Mesothelial cell of epicardium (in vitro differentiated cells): ENCODE data around the gene NFIB. TPM values are rescaled to one million over a fixed set of nuclear protein-coding genes. Genes with fewer than 3 reads are reported as not detected.

Experiments
- DNase-seq, 2 experiments: peaks; one replicate each; pipeline ENCODE4 v3.0.0; 2021; ENCODE audit warnings: low spot score in 2 of 2; ENCODE audit not compliant: unreplicated experiment in 2 of 2
- H3K27ac Mint-ChIP-seq: 2 replicates; pipeline ENCODE4 v1.8.0; 2021; ENCODE audit warnings: mixed read lengths
- H3K27me3 Mint-ChIP-seq: 2 replicates; pipeline ENCODE4 v1.8.0; 2021; ENCODE audit warnings: low read depth, mixed read lengths
- H3K36me3 Mint-ChIP-seq: 2 replicates; pipeline ENCODE4 v1.8.0; 2021; ENCODE audit warnings: mixed read lengths
- H3K4me1 Mint-ChIP-seq: 2 replicates; pipeline ENCODE4 v1.8.0; 2021; ENCODE audit warnings: mixed read lengths
- H3K4me3 Mint-ChIP-seq: 2 replicates; pipeline ENCODE4 v1.8.0; 2021; ENCODE audit warnings: mild to moderate bottlenecking, moderate library complexity, mixed read lengths
- H3K9me3 Mint-ChIP-seq: 2 replicates; pipeline ENCODE4 v1.8.0; 2021; ENCODE audit warnings: mixed read lengths
- total RNA-seq: library from RNA; stranded (reverse); gene quantifications from 3 replicates; pipeline ENCODE4 v1.2.1, GENCODE V29; 2021
- TF ChIP-seq, protein P1 (sequence below): fragments of 200-600 bp; sonication (generic); IDR thresholded peaks from one replicate; pipeline ENCODE4 v1.5.0; 2021; ENCODE audit warnings: antibody characterized with exemption; ENCODE audit not compliant: unreplicated experiment

The NFIB gene
- total RNA-seq, 1 donor from 2014 or later: 230 TPM

DNA sequence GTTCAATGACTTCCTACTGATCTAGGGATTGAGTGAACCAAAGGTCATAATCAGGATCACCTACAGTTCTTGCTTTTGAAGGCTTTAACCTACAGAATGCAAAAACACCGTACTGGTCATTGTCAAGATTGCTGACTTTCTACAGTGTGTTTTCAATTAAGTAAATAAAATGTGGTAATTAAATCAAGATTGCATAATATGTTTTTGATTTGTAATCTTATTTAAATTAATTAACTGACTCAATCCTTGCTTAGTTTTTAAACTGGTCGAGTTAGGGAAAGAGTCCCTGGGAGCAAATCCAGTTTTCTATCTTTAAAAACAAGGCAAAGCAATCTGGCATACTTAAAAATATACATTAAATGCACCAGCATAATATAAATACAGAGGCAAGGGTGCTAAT, 125.9 kb downstream of the NFIB start:
- TF ChIP-seq, protein P1, sequence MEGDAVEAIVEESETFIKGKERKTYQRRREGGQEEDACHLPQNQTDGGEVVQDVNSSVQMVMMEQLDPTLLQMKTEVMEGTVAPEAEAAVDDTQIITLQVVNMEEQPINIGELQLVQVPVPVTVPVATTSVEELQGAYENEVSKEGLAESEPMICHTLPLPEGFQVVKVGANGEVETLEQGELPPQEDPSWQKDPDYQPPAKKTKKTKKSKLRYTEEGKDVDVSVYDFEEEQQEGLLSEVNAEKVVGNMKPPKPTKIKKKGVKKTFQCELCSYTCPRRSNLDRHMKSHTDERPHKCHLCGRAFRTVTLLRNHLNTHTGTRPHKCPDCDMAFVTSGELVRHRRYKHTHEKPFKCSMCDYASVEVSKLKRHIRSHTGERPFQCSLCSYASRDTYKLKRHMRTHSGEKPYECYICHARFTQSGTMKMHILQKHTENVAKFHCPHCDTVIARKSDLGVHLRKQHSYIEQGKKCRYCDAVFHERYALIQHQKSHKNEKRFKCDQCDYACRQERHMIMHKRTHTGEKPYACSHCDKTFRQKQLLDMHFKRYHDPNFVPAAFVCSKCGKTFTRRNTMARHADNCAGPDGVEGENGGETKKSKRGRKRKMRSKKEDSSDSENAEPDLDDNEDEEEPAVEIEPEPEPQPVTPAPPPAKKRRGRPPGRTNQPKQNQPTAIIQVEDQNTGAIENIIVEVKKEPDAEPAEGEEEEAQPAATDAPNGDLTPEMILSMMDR: no peak
- Mint-ChIP-seq H3K9me3 (peaks cover 3% of the 10 kb centered on the region), H3K4me3 (no peak overlapping the region), H3K27ac (peak overlapping the region; percentile 9), H3K4me1 (peaks cover 60% of the 10 kb centered on the region), H3K36me3 (peaks cover 7% of the 10 kb centered on the region), H3K27me3 (no peaks in the 10 kb centered on the region)
- no peak for DNase-seq

DNA sequence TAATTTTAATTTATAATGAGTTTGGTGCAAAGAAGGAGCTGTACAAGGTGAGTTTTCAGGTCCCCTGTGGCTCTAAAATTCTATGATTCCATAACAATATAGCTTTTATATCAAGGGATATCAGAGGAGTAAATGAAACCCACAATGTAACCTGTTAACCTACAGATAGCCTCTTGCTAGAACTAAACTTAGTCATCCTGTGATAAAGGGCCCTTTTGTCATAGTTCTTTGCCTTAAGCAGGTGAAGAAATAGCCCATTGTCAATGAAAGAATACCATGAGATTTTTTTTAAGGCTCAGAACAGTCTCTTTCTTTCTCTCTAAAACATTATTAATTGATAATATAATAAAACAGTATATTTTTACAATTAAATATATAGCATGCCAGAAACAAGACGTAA, 127.8 kb downstream of the NFIB start:
- Mint-ChIP-seq H3K9me3 (peaks cover 3% of the 10 kb centered on the region), H3K4me3 (no peak overlapping the region), H3K4me1 (peaks cover 62% of the 10 kb centered on the region), H3K27me3 (no peaks in the 10 kb centered on the region), H3K36me3 (peaks cover 7% of the 10 kb centered on the region), H3K27ac (no peak overlapping the region)
- DNase-seq: no peak
- TF ChIP-seq, protein P1: no peak

DNA sequence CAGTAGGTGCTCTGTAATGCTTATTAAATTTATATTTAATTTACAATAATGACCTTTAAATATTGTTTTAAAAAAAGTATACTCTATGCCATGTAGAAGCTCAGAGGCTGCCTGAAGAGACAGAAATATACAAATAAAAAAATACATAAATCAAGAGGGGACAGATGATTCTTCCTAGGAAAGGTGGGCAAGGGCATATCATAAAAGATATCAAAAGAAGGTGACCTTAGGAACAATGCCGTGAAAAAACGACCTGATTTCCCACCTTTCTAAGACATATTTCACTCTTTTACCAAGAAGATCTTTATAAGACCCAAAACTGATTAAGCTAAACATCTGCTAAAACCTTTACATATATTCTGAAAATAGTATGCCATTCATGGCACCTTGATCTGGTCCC, 128.9 kb downstream of the NFIB start:
- H3K4me1 Mint-ChIP-seq: peaks cover 67% of the 10 kb centered on the region
- no peaks in the 10 kb centered on the region for H3K27me3 Mint-ChIP-seq
- no peak overlapping the region for H3K27ac Mint-ChIP-seq
- no peak overlapping the region for H3K4me3 Mint-ChIP-seq
- peaks cover 9% of the 10 kb centered on the region for H3K36me3 Mint-ChIP-seq
- no peak for DNase-seq
- TF ChIP-seq, protein P1: no peak
- peaks cover 3% of the 10 kb centered on the region for H3K9me3 Mint-ChIP-seq

DNA sequence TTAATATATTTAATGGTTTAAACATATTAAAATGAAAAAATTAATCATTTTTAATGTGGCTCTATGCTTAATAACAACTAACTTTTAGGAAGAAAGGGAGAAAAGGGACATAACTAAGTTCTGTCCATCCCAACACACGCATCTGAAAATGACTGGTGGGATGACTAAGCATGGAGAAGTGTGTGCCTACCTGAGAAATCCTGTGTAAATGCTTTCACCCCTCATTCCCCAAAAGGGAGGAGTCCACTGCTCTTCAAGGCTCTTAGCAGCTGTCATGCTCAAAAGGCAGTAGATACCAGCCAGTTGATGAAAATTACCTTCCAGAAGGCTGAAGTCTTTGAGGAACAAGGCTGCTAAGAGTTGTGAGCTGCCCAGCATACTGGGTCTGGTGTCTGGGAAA, 130.9 kb downstream of the NFIB start:
- Mint-ChIP-seq H3K9me3 (peaks cover 3% of the 10 kb centered on the region), H3K4me3 (no peak overlapping the region), H3K27ac (no peak overlapping the region), H3K4me1 (peaks cover 66% of the 10 kb centered on the region), H3K36me3 (peaks cover 9% of the 10 kb centered on the region), H3K27me3 (no peaks in the 10 kb centered on the region)
- no peak for DNase-seq
- TF ChIP-seq, protein P1: no peak

DNA sequence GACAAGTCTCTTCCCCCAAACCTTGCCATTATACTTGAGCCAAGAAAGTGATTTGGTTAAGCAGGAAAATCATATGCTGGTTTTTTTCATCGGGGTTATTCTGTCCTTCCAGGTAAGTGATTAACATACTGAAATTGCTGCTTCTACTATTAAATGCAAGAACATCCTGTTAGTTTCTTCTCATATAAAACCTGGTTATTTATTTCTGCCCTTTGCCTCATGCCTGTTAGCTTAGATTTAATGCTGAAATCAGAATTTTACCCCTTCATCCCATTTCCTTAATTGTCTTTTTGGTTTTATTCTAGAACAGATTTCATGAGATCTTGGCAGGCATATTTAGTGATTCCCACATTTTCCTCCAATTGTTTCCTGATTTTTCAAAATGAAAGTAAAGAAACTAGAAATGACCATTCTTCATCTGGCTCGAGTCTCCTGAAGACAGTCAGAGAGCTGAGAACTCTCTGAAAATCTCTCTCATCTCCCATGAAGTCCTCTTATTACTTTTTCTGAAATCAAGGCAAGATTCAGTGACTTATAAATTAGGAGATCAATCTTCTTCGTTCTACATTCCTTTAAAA, 132.9 kb downstream of the NFIB start:
- peaks cover 3% of the 10 kb centered on the region for H3K9me3 Mint-ChIP-seq
- no peaks in the 10 kb centered on the region for H3K27me3 Mint-ChIP-seq
- H3K36me3 Mint-ChIP-seq: peaks cover 15% of the 10 kb centered on the region
- peaks cover 52% of the 10 kb centered on the region for H3K4me1 Mint-ChIP-seq
- TF ChIP-seq, protein P1: no peak
- no peak overlapping the region for H3K4me3 Mint-ChIP-seq
- DNase-seq: no peak
- H3K27ac Mint-ChIP-seq: peak overlapping the region; percentile 78
